K562 (cell line): ENCODE measurements around the gene ACTRT2. TPM values are rescaled to one million over a fixed set of nuclear protein-coding genes. Genes with fewer than 3 reads are reported as not detected.

Source experiments
- COPS2 ChIP-seq: fragments of 450-650 bp; conservative IDR thresholded peaks from 2 replicates; pipeline ENCODE4 v1.6.1; 2016; ENCODE audit warnings: mild to moderate bottlenecking, moderate library complexity
- KDM1A ChIP-seq, 2 experiments: fragments of 450-650 bp; IDR thresholded peaks; 2 replicates each; pipeline ENCODE4 v1.6.1; 2016; ENCODE audit warnings: mild to moderate bottlenecking in 2 of 2
- POLR2AphosphoS5 ChIP-seq: IDR thresholded peaks from 2 replicates; pipeline ENCODE4 v1.6.1; 2011; ENCODE audit warnings: mild to moderate bottlenecking, low read depth, low read length, moderate library complexity; ENCODE audit not compliant: control insufficient read depth, insufficient read depth
- POLR3A ChIP-seq: IDR thresholded peaks from 2 replicates; pipeline ENCODE4 v1.6.1; 2011; ENCODE audit warnings: borderline replicate concordance, mild to moderate bottlenecking, moderate library complexity; ENCODE audit not compliant: insufficient read length, insufficient read depth; ENCODE audit errors: extremely low read depth
- PRDM10 ChIP-seq: fragments of 450-650 bp; IDR thresholded peaks from 2 replicates; pipeline ENCODE4 v1.6.1; 2018; ENCODE audit not compliant: partially characterized antibody
- ZNF780A ChIP-seq: fragments of 250-450 bp; sonication (Bioruptor Pico); IDR thresholded peaks from 2 replicates; pipeline ENCODE4 v1.5.0; 2021; ENCODE audit warnings: mild to moderate bottlenecking
- polyA plus RNA-seq, 8 experiments: library from polyadenylated mRNA; depleted of rRNA in 4 of 8; stranded (reverse) in 5 of 8; unstranded in 3 of 8; fragments of >200 nt; fragmentation: Nextera tagmentation in 2 of 8; fragmentation: Illumina TruSeq in 1 of 8; extraction: Ambion mirVana in 2 of 8; extraction: Trizol in 1 of 8; gene quantifications; 2 replicates each; pipeline versions ENCODE4 v1.2.1 to v1.2.3, GENCODE V29; 2011 to 2014; ENCODE audit warnings: inconsistent platforms in 1 of 8, missing spikeins in 1 of 8
- total RNA-seq, 7 experiments: library from RNA; depleted of rRNA in 6 of 7; stranded (reverse); fragments of >200 nt in 6 of 7; fragmentation: Illumina TruSeq in 2 of 7; extraction: Trizol in 2 of 7; gene quantifications; 2 replicates each; pipeline versions ENCODE4 v1.2.1 to v1.2.3, GENCODE V29; 2011 to 2021; ENCODE audit warnings: low replicate concordance in 1 of 7

The ACTRT2 gene
- total and polyA plus RNA-seq, 9 of the 15 experiments (the other 6 are each of a cell fraction or from before 2014, with no cell fraction given): not detected

GRCh38 chr1:3067301-3067670 is 46.0 kb downstream of the ACTRT2 start (continued):
- TF ChIP-seq PRDM10 (no peak), COPS2 (no peak), ZNF780A (CRISPR knock-in tag) (no peak), POLR3A (no peak), KDM1A (IDR thresholded peaks at IDR 0.05) (no peak), POLR2AphosphoS5 (no peak)
